Testis (tissue), 2 donors: ENCODE measurements around the gene PTPRN2.

Source experiments
- CTCF ChIP-seq, 3 experiments: fragments of 450-650 bp in 2 of 3; fragments of 200-600 bp in 1 of 3; sonication (generic) in 1 of 3; IDR thresholded peaks; one replicate each; pipeline ENCODE4 v1.5.1; 2016 to 2019; ENCODE audit warnings: antibody characterized with exemption in 3 of 3, mild to moderate bottlenecking in 2 of 3, moderate library complexity in 1 of 3
- POLR2A ChIP-seq: fragments of 450-650 bp; IDR thresholded peaks from one replicate; pipeline ENCODE4 v1.6.1; 2017; ENCODE audit warnings: antibody characterized with exemption, mild to moderate bottlenecking, moderate library complexity

DNA sequence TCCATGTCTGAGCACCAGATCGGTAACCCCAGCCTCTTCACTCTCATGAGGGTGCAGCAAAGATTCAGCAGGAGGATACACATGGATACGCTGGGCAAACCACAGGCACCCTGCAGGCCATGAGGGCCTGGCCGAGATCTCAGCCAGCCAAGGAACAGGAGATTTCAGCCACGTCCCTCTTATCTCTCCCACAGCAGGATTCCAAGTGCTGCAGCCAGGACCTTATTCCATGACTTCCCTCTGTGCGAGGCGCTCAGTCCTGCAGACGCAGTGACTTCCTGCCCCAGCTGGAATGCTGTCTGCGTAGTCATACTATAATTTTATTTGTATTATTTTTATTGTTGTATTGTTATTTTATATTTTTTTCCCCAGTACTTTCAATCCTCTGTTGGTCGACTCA, 66.8 kb downstream of the PTPRN2 start:
- no peak for TF ChIP-seq CTCF (IDR thresholded peaks at IDR 0.05)
- TF ChIP-seq POLR2A, result no peak
